Measurements from ENCODE around the gene BTBD19. TPM values are rescaled to one million over a fixed set of nuclear protein-coding genes. Genes with fewer than 3 reads are reported as not detected.

Gene BTBD19
- total and polyA plus RNA-seq, 9 of the 15 experiments (the other 6 are each of a cell fraction or from before 2014, with no cell fraction given), result 0.22 to 2.0 (median 0.95) TPM

GRCh38 chr1:44806704-44807363 lies 1.5 kb upstream of the BTBD19 start, which contains the start of gene DYNLT4 (continued):
- TF ChIP-seq PRDM10 (IDR thresholded peaks at IDR 0.05; ENCODE audit: partially characterized antibody), result peak; percentile 13
- TF ChIP-seq HOMEZ (CRISPR knock-in tag; IDR thresholded peaks at IDR 0.05), result no peak
- no peak for TF ChIP-seq CEBPB (tag; IDR thresholded peaks at IDR 0.05)
- TF ChIP-seq CBX3 (IDR thresholded peaks at IDR 0.05; ENCODE audit: borderline replicate concordance in 1 of 2, low read length in 2 of 2), result no peak
- TF ChIP-seq ZNF12 (CRISPR knock-in tag; IDR thresholded peaks at IDR 0.05), result 0 out of 2 replicates have a peak, but pooled peaks have one; percentile 20
- TF ChIP-seq CBFB (CRISPR knock-in tag; IDR thresholded peaks at IDR 0.05), result 0 out of 2 replicates have a peak, but pooled peaks have one; percentile 13
- TF ChIP-seq CC2D1A (IDR thresholded peaks at IDR 0.05), result 0 out of 2 replicates have a peak, but pooled peaks have one; percentile 8
- 0 out of 2 replicates have a peak, but pooled peaks have one; percentile 29 for TF ChIP-seq SRSF3 (IDR thresholded peaks at IDR 0.05; ENCODE audit: insufficient read depth, low read length)
- TF ChIP-seq ZNF354B (CRISPR knock-in tag; IDR thresholded peaks at IDR 0.05), result no peak
- TF ChIP-seq CTBP1 (IDR thresholded peaks at IDR 0.05; ENCODE audit: borderline replicate concordance), result no peak
- no peak for TF ChIP-seq ZNF444 (CRISPR knock-in tag; IDR thresholded peaks at IDR 0.05)
- 0 out of 2 replicates have a peak, but pooled peaks have one; percentile 75 for TF ChIP-seq ETS1 (conservative IDR thresholded peaks at IDR 0.05; ENCODE audit: control insufficient read depth, low read depth, low read length)
- TF ChIP-seq KAT8 (IDR thresholded peaks at IDR 0.05; ENCODE audit: low read depth), result 0 out of 2 replicates have a peak, but pooled peaks have one; percentile 48
- TF ChIP-seq SUPT5H (IDR thresholded peaks at IDR 0.05), result 0 out of 2 replicates have a peak, but pooled peaks have one; percentile 51
- TF ChIP-seq TAF7 (tag; IDR thresholded peaks at IDR 0.05), result peak; percentile 7; the same call in 1 of the 2 replicates
- TF ChIP-seq MITF (IDR thresholded peaks at IDR 0.05), result peak; percentile 39; the same call in 1 of the 2 replicates
- TF ChIP-seq XRCC4 (IDR thresholded peaks at IDR 0.05; ENCODE audit: extremely low read depth, insufficient read depth, insufficient read length), result no peak
- TF ChIP-seq YY1 (IDR thresholded peaks at IDR 0.05; ENCODE audit: borderline replicate concordance in 1 of 3, control insufficient read depth in 1 of 3, extremely low read depth in 1 of 3, insufficient read depth in 3 of 3, insufficient read length in 1 of 3, insufficient replicate concordance in 2 of 3, low read depth in 1 of 3, low read length in 2 of 3), result peak in 2 of 3 experiments; percentile 62 to 84
- TF ChIP-seq TAF1 (IDR thresholded peaks at IDR 0.05; ENCODE audit: control insufficient read depth, extremely low read depth, insufficient read depth, low read length, severe bottlenecking), result peak; percentile 60

Data from K562 (cell line).